Ovary (tissue), 9 donors: ENCODE results near the gene PKN2. TPM values are rescaled to one million over a fixed set of nuclear protein-coding genes. Genes with fewer than 3 reads are reported as not detected.

ENCODE experiments used
- DNase-seq, 5 donors: peaks; one replicate each; pipeline ENCODE4 v3.0.0-alpha.2; 2019 to 2020
- H3K27ac ChIP-seq, 2 donors: fragments of 200-600 bp; one replicate each; pipeline versions ENCODE4 v1.5.1 to v1.8.0; 2019 to 2022
- H3K27me3 ChIP-seq: fragments of 200-600 bp; one replicate; pipeline ENCODE4 v1.8.0; 2022
- H3K36me3 ChIP-seq: fragments of 200-600 bp; sonication (generic); one replicate; pipeline ENCODE4 v1.5.1; 2019
- H3K4me1 ChIP-seq: one replicate; pipeline ENCODE4 v1.8.1; 2013; ENCODE audit warnings: mild to moderate bottlenecking, moderate library complexity; ENCODE audit not compliant: insufficient read depth
- H3K4me3 ChIP-seq: fragments of 200-600 bp; sonication (generic); one replicate; pipeline ENCODE4 v1.5.1; 2017
- H3K9me3 ChIP-seq, 2 donors: fragments of 200-600 bp in 1 of 2; sonication (generic) in 1 of 2; one replicate each; pipeline versions ENCODE4 v1.5.1 to v1.8.1; 2013 to 2019; ENCODE audit warnings: mild to moderate bottlenecking in 1 of 2, moderate library complexity in 1 of 2
- CTCF ChIP-seq, 3 donors: fragments of 450-650 bp in 2 of 3; fragments of 200-600 bp in 1 of 3; IDR thresholded peaks; one replicate each; pipeline versions ENCODE4 v1.5.1 to v1.8.0; 2016 to 2022; ENCODE audit warnings: antibody characterized with exemption in 3 of 3, mild to moderate bottlenecking in 1 of 3
- EP300 ChIP-seq: sonication (generic); formaldehyde crosslinking; IDR thresholded peaks from one replicate; pipeline ENCODE4 v1.6.1; 2017; ENCODE audit warnings: antibody characterized with exemption
- POLR2A ChIP-seq: fragments of 450-650 bp; IDR thresholded peaks from one replicate; pipeline ENCODE4 v1.6.1; 2017; ENCODE audit warnings: antibody characterized with exemption, mild to moderate bottlenecking, moderate library complexity
- WGBS, 3 donors: extraction: QIAGEN DNeasy Blood & Tissue Kit in 1 of 3; methylation state at CpG; one replicate each; pipeline versions ENCODE4 v1.1.5 to v1.1.7; 2013 to 2017; 5-methylcytosine and 5-hydroxymethylcytosine counted together
- intact Hi-C, 4 donors: fragments of 100-400 bp; cut with DNase I; formaldehyde crosslinking; loops; one replicate each; pipeline versions ENCODE4 v1.11.0 to v1.15.1; 2022 to 2023
- polyA plus RNA-seq, 2 donors: library from polyadenylated mRNA; stranded (reverse); fragments of 200-250 nt in 1 of 2; fragments of 350-450 nt in 1 of 2; fragmentation: Illumina TruSeq in 1 of 2; extraction: RNeasy Lipid Tissue Mini Kit (QIAGEN cat#74804) in 1 of 2; gene quantifications; one replicate each; pipeline ENCODE4 v1.2.3, GENCODE V29; 2013 to 2014
- total RNA-seq, 7 donors: library from RNA; depleted of rRNA in 2 of 7; stranded (reverse); fragments of >200 nt in 2 of 7; fragmentation: NEBNext Ultra II Directional in 3 of 7; extraction: Animal tissue kit (Norgen Biotek cat#: 25700) in 3 of 7; gene quantifications; one replicate each; pipeline versions ENCODE4 v1.1.0 to v1.2.4, GENCODE V29; 2016 to 2023
- donor health status: DM: no; HTN: no; CAD: no; lungs with moderate emphysema.
- donor health status: DM: no; HTN: no; CAD: no.
- donor health status: Bipolar disorder and iron deficiency.
- donor health status: DM: yes; HTN: yes; CAD: no.
- donor health status: DM: no; HTN: no; CAD: no.
- donor health status: DM: yes; HTN: yes; CAD: no.

PKN2 gene
- total and polyA plus RNA-seq, 9 donors = 17.8 to 58.9 (median 48.6) TPM

- no peak for DNase-seq
- 78 to 87% (median 82%) methylated on average over 1 of the region's 1 CpG for WGBS, 3 donors
- Histone ChIP-seq H3K27me3 (no peaks in the 10 kb centered on the region), H3K36me3 (no peaks in the 10 kb centered on the region), H3K4me3 (no peak overlapping the region), H3K27ac (no peak overlapping the region), H3K9me3 (no peaks in the 10 kb centered on the region), H3K4me1 (no peaks in the 10 kb centered on the region)
- intact Hi-C loops = loop anchor here in 2 of 4 donors (10.0 kb wide), 2 partner anchors 215 to 225 kb away; no protein-coding TSS in a partner anchor
- TF ChIP-seq CTCF (IDR thresholded peaks at IDR 0.05) (no peak), EP300 (no peak), POLR2A (no peak)
Measured at GRCh38 chr1:88649932-88650331, 34.1 kb upstream of the PKN2 start.

- Histone ChIP-seq H3K27ac (no peak overlapping the region), H3K9me3 (no peaks in the 10 kb centered on the region), H3K4me3 (no peak overlapping the region), H3K36me3 (no peaks in the 10 kb centered on the region), H3K4me1 (no peaks in the 10 kb centered on the region), H3K27me3 (no peaks in the 10 kb centered on the region)
- intact Hi-C loops = loop anchor here in 2 of 4 donors (10.0 kb wide), 2 partner anchors 214 to 224 kb away; no protein-coding TSS in a partner anchor
- TF ChIP-seq CTCF (IDR thresholded peaks at IDR 0.05) (no peak), EP300 (no peak), POLR2A (no peak)
- DNase-seq = no peak
- WGBS, 3 donors = 82 to 90% (median 90%) methylated on average over 6 of the region's 6 CpGs
Measured at GRCh38 chr1:88650676-88651418, 33.2 kb upstream of the PKN2 start.

GRCh38 chr1:88655140-88655539, 28.9 kb upstream of the PKN2 start:
- Histone ChIP-seq H3K9me3 (no peaks in the 10 kb centered on the region), H3K27me3 (no peaks in the 10 kb centered on the region), H3K27ac (no peak overlapping the region), H3K4me3 (no peak overlapping the region), H3K4me1 (no peaks in the 10 kb centered on the region), H3K36me3 (no peaks in the 10 kb centered on the region)
- no peak for DNase-seq
- 6 to 11% (median 8%) methylated on average over 1 of the region's 1 CpG for WGBS, 3 donors
- intact Hi-C loops = loop anchor here (5.0 to 10.0 kb wide), 3 partner anchors 210 to 222 kb away; no protein-coding TSS in a partner anchor
- TF ChIP-seq EP300 (no peak), POLR2A (no peak), CTCF (IDR thresholded peaks at IDR 0.05) (no peak)

GRCh38 chr1:88655685-88656299, 28.3 kb upstream of the PKN2 start:
- intact Hi-C loops = loop anchor here (5.0 to 10.0 kb wide), 3 partner anchors 209 to 222 kb away; no protein-coding TSS in a partner anchor
- H3K4me3 ChIP-seq = no peak overlapping the region
- no peaks in the 10 kb centered on the region for H3K36me3 ChIP-seq
- TF ChIP-seq POLR2A (no peak), CTCF (IDR thresholded peaks at IDR 0.05) (peak; percentile 36 to 50 (median 44))
- no peaks in the 10 kb centered on the region for H3K9me3 ChIP-seq
- no peak for DNase-seq
- 5 to 8% (median 6%) methylated on average over 3 of the region's 3 CpGs for WGBS, 3 donors
- no peaks in the 10 kb centered on the region for H3K4me1 ChIP-seq
- no peaks in the 10 kb centered on the region for H3K27me3 ChIP-seq
- no peak overlapping the region for H3K27ac ChIP-seq
